ENCODE results near the gene GNAI2.
A peak's percentile ranks its signal among the peaks of the same experiment; 100 is the strongest.
"Not testable (repeated sequence)": the region's sequence is repeated elsewhere in the genome, so short reads cannot be mapped to it uniquely, and the experiment has no call there.

GNAI2 gene

GRCh38 chr3:50278123-50278879 is 42.3 kb downstream of the GNAI2 start:
- peak; percentile 70 for DNase-seq (ENCODE audit: low spot score)

- DNase-seq (ENCODE audit: low spot score), result no peak
These were observed 42.8 kb downstream of the GNAI2 start, which contains the start of gene LSMEM2 for GRCh38 chr3:50278880-50279224. LSMEM2 (plus strand) TSS chr3:50279087; CDS start chr3:50279114, 27 bp downstream.

GRCh38 chr3:50279255-50280016 is 43.4 kb downstream of the GNAI2 start:
- DNase-seq (ENCODE audit: low spot score), result no peak

- DNase-seq (ENCODE audit: low spot score), result not testable (repeated sequence)
These were observed 48.1 kb downstream of the GNAI2 start for GRCh38 chr3:50284121-50284520.

- DNase-seq (ENCODE audit: low spot score), result no peak
These were observed 50.6 kb downstream of the GNAI2 start for GRCh38 chr3:50286322-50287227.

- DNase-seq (ENCODE audit: low spot score), result no peak
These were observed 51.3 kb downstream of the GNAI2 start for GRCh38 chr3:50287262-50287661.

- no peak for DNase-seq (ENCODE audit: low spot score)
These were observed 52.5 kb downstream of the GNAI2 start for GRCh38 chr3:50288387-50289007.

GRCh38 chr3:50289130-50289529 is 53.1 kb downstream of the GNAI2 start:
- DNase-seq (ENCODE audit: low spot score), result no peak

- no peak for DNase-seq (ENCODE audit: low spot score)
These were observed 54.2 kb downstream of the GNAI2 start for GRCh38 chr3:50290161-50290641.

- peak; percentile 99 for DNase-seq (ENCODE audit: low spot score)
These were observed 56.4 kb downstream of the GNAI2 start, which contains the start of gene IFRD2 for GRCh38 chr3:50292159-50293078. IFRD2 (minus strand) TSS chr3:50292429; CDS start chr3:50292274, 155 bp downstream.

GRCh38 chr3:50293079-50293801 is 57.2 kb downstream of the GNAI2 start:
- no peak for DNase-seq (ENCODE audit: low spot score)

- DNase-seq (ENCODE audit: low spot score), result no peak
These were observed 58.1 kb downstream of the GNAI2 start for GRCh38 chr3:50294089-50294488.

- DNase-seq (ENCODE audit: low spot score), result no peak
These were observed 58.7 kb downstream of the GNAI2 start for GRCh38 chr3:50294492-50295403.

- no peak for DNase-seq (ENCODE audit: low spot score)
These were observed 59.8 kb downstream of the GNAI2 start for GRCh38 chr3:50295553-50296431.

- no peak for DNase-seq (ENCODE audit: low spot score)
These were observed 60.8 kb downstream of the GNAI2 start for GRCh38 chr3:50296721-50297383.

- DNase-seq (ENCODE audit: low spot score), result no peak
These were observed 61.4 kb downstream of the GNAI2 start for GRCh38 chr3:50297384-50297775.

All from Ammon's horn (tissue), 1 donor.